Sigmoid colon (tissue), 7 donors: Measurements from ENCODE around the gene MAX. TPM values are rescaled to one million over a fixed set of nuclear protein-coding genes. Genes with fewer than 3 reads are reported as not detected.

Experiments
- DNase-seq: peaks from one replicate; pipeline ENCODE4 v3.0.0-alpha.2; 2019
- H3K27ac ChIP-seq, 4 donors: fragments of 200-600 bp; sonication (generic); one replicate each; pipeline ENCODE4 v1.5.1; 2016 to 2019; ENCODE audit warnings: mild to moderate bottlenecking in 1 of 4
- H3K27me3 ChIP-seq, 3 donors: fragments of 200-600 bp; sonication (generic); one replicate each; pipeline ENCODE4 v1.5.1; 2019; ENCODE audit warnings: mild to moderate bottlenecking in 1 of 3
- H3K36me3 ChIP-seq, 4 donors: fragments of 200-600 bp; sonication (generic); one replicate each; pipeline ENCODE4 v1.5.1; 2016 to 2019
- H3K4me1 ChIP-seq, 4 donors: fragments of 200-600 bp; sonication (generic); one replicate each; pipeline ENCODE4 v1.5.1; 2017 to 2019
- H3K4me3 ChIP-seq, 4 donors: fragments of 200-600 bp; sonication (generic); one replicate each; pipeline ENCODE4 v1.5.1; 2017 to 2019; ENCODE audit warnings: mild to moderate bottlenecking in 2 of 4, moderate library complexity in 1 of 4
- H3K9me3 ChIP-seq, 4 donors: fragments of 200-600 bp in 3 of 4; sonication (generic) in 3 of 4; one replicate each; pipeline versions ENCODE4 v1.5.1 to v1.6.1; 2013 to 2019
- CTCF ChIP-seq, 4 experiments: fragments of 450-650 bp in 3 of 4; fragments of 200-600 bp in 1 of 4; IDR thresholded peaks; one replicate each; pipeline ENCODE4 v1.5.1; 2016 to 2019; ENCODE audit warnings: antibody characterized with exemption in 4 of 4, mild to moderate bottlenecking in 3 of 4, moderate library complexity in 2 of 4
- EP300 ChIP-seq, 4 donors: sonication (generic); formaldehyde crosslinking; IDR thresholded peaks; one replicate each; pipeline ENCODE4 v1.6.1; 2017; ENCODE audit warnings: antibody characterized with exemption in 4 of 4
- POLR2A ChIP-seq, 2 donors: fragments of 450-650 bp; IDR thresholded peaks; one replicate each; pipeline ENCODE4 v1.6.1; 2016; ENCODE audit warnings: antibody characterized with exemption in 2 of 2, mild to moderate bottlenecking in 2 of 2, moderate library complexity in 2 of 2
- POLR2AphosphoS5 ChIP-seq, 4 donors: sonication (generic); formaldehyde crosslinking; IDR thresholded peaks; one replicate each; pipeline ENCODE4 v1.6.1; 2017; ENCODE audit warnings: antibody characterized with exemption in 4 of 4
- WGBS, 2 donors: extraction: QIAGEN DNeasy Blood & Tissue Kit; methylation state at CpG; one replicate each; pipeline ENCODE4 v1.1.7; 2013; 5-methylcytosine and 5-hydroxymethylcytosine counted together
- intact Hi-C: fragments of 100-400 bp; cut with DNase I; formaldehyde crosslinking; loops from one replicate; pipeline ENCODE4 v1.15.1; 2023
- polyA plus RNA-seq, 3 donors: library from polyadenylated mRNA; stranded (reverse); fragments of 200-250 nt; gene quantifications; one replicate each; pipeline ENCODE4 v1.2.3, GENCODE V29; 2013
- small RNA-seq, 3 donors: library from RNA; depleted of rRNA; stranded (forward); fragments of <200 nt; gene quantifications; one replicate each; pipeline ENCODE3, GENCODE V24; 2016
- total RNA-seq, 4 donors: library from RNA; depleted of rRNA; stranded (reverse); fragments of >200 nt; gene quantifications; one replicate each; pipeline ENCODE4 v1.1.0, GENCODE V29; 2016
- donor health status: healthy with polysubstance abuse.
- donor health status: Bipolar disorder and iron deficiency.
- donor health status: healthy.

Gene MAX
- total and polyA plus RNA-seq, 7 donors = 58.8 to 119 (median 67.4) TPM

- TF ChIP-seq CTCF (IDR thresholded peaks at IDR 0.05) (no peak), POLR2A (IDR thresholded peaks at IDR 0.05) (no peak), POLR2AphosphoS5 (IDR thresholded peaks at IDR 0.05) (no peak), EP300 (IDR thresholded peaks at IDR 0.05) (no peak)
- H3K36me3 ChIP-seq = peaks cover 6 to 37% (median 11%) of the 10 kb centered on the region in 4 donors
- no peaks in the 10 kb centered on the region for H3K9me3 ChIP-seq
- H3K27ac ChIP-seq = no peak overlapping the region
- 41 to 77% methylated on average over 3 of the region's 3 CpGs for WGBS, 2 donors
- H3K4me1 ChIP-seq = peaks cover 0 to 21% (median 7%) of the 10 kb centered on the region in 4 donors
- no peak for DNase-seq
- H3K27me3 ChIP-seq = no peaks in the 10 kb centered on the region
- no peak overlapping the region for H3K4me3 ChIP-seq
- intact Hi-C loops = loop anchor here (5.0 kb wide), 1 partner anchor 68 kb away; no protein-coding TSS in a partner anchor
These were observed 73.4 kb downstream of the MAX start for GRCh38 chr14:65028937-65029336.

GRCh38 chr14:65027127-65027799, 75.1 kb downstream of the MAX start:
- TF ChIP-seq POLR2A (IDR thresholded peaks at IDR 0.05) (no peak), EP300 (IDR thresholded peaks at IDR 0.05) (no peak)
- peaks cover 0 to 21% (median 7%) of the 10 kb centered on the region in 4 donors for H3K4me1 ChIP-seq
- H3K27me3 ChIP-seq = no peaks in the 10 kb centered on the region
- H3K9me3 ChIP-seq = no peaks in the 10 kb centered on the region
- intact Hi-C loops = loop anchor here (5.0 kb wide), 1 partner anchor 70 kb away; no protein-coding TSS in a partner anchor
- 97 to 98% methylated on average over 11 of the region's 11 CpGs for WGBS, 2 donors
- no peak for DNase-seq
- peaks cover 3 to 23% (median 9%) of the 10 kb centered on the region in 4 donors for H3K36me3 ChIP-seq
- H3K4me3 ChIP-seq = no peak overlapping the region
- H3K27ac ChIP-seq = no peak overlapping the region

GRCh38 chr14:65026526-65026925, 75.8 kb downstream of the MAX start:
- no peak for DNase-seq
- no peaks in the 10 kb centered on the region for H3K27me3 ChIP-seq
- no peak overlapping the region for H3K4me3 ChIP-seq
- peak overlapping the region; percentile 70 to 77 (median 74) for H3K27ac ChIP-seq
- peaks cover 0 to 21% (median 7%) of the 10 kb centered on the region in 4 donors for H3K4me1 ChIP-seq
- H3K9me3 ChIP-seq = no peaks in the 10 kb centered on the region
- WGBS, 2 donors = 90 to 97% methylated on average over 9 of the region's 9 CpGs
- intact Hi-C loops = loop anchor here (5.0 kb wide), 1 partner anchor 71 kb away; no protein-coding TSS in a partner anchor
- TF ChIP-seq EP300 (IDR thresholded peaks at IDR 0.05) (no peak), POLR2AphosphoS5 (IDR thresholded peaks at IDR 0.05) (no peak), CTCF (IDR thresholded peaks at IDR 0.05) (no peak), POLR2A (IDR thresholded peaks at IDR 0.05) (no peak)
- H3K36me3 ChIP-seq = peaks cover 3 to 16% (median 7%) of the 10 kb centered on the region in 4 donors

- Histone ChIP-seq H3K4me1 (peaks cover 0 to 21% (median 7%) of the 10 kb centered on the region in 4 donors), H3K27me3 (no peaks in the 10 kb centered on the region), H3K27ac (peak overlapping the region; percentile 70 to 77 (median 74)), H3K4me3 (peak overlapping the region in 2 of 4 donors; percentile 18 to 22), H3K9me3 (no peaks in the 10 kb centered on the region), H3K36me3 (peaks cover 3 to 15% (median 7%) of the 10 kb centered on the region in 4 donors)
- 14 to 61% methylated on average over 6 of the region's 6 CpGs for WGBS, 2 donors
- no peak for DNase-seq
- intact Hi-C loops = loop anchor here (5.0 kb wide), 1 partner anchor 71 kb away; no protein-coding TSS in a partner anchor
- TF ChIP-seq POLR2A (IDR thresholded peaks at IDR 0.05) (no peak), CTCF (IDR thresholded peaks at IDR 0.05) (no peak), EP300 (IDR thresholded peaks at IDR 0.05) (no peak), POLR2AphosphoS5 (IDR thresholded peaks at IDR 0.05) (peak in 1 of 4 donors; percentile 33)
These were observed 76.5 kb downstream of the MAX start for GRCh38 chr14:65025818-65026217.

Small RNA genes within 50 kb of the gene (small RNA-seq; reads per million reads assigned to genes)
- gene MIR4706 = 0 reads per million in 3 donors
- gene RNU2-14P = 0.07 to 0.12 (median 0.11) reads per million in 3 donors

Other genes starting within 250 kb of the MAX start
- 1 to 10 TPM in 3 of 4 donors, under 1 TPM in 1; 0.49 to 2.9 (median 2.2) TPM for gene SPTB, start 222.6 kb downstream of the MAX start, total RNA-seq
- gene SPTB, start 222.6 kb downstream of the MAX start, polyA plus RNA-seq = under 1 TPM in 2 of 3 donors, not detected in 1; 0.60 to 0.64 TPM
- 100 to 1,000 TPM; 110 to 161 (median 142) TPM for gene CHURC1, start 188.1 kb downstream of the MAX start, total RNA-seq
- 10 to 100 TPM; 41.8 to 46.2 (median 42.5) TPM for gene CHURC1, start 188.1 kb downstream of the MAX start, polyA plus RNA-seq
- 1 to 10 TPM in 1 of 4 donors, not detected in 3; 1.9 TPM for gene GPX2, start 159.8 kb downstream of the MAX start, total RNA-seq
- 1,000 to 10,000 TPM in 1 of 3 donors, 100 to 1,000 TPM in 2; 336 to 1,392 (median 412) TPM for gene GPX2, start 159.8 kb downstream of the MAX start, polyA plus RNA-seq
- gene RAB15, start 130.2 kb downstream of the MAX start, total RNA-seq = 10 to 100 TPM in 1 of 4 donors, 1 to 10 TPM in 3; 1.8 to 11.6 (median 4.0) TPM
- gene RAB15, start 130.2 kb downstream of the MAX start, polyA plus RNA-seq = 10 to 100 TPM; 28.9 to 31.8 (median 29.4) TPM
- gene FNTB, start 115.6 kb downstream of the MAX start, total RNA-seq = 10 to 100 TPM; 10.7 to 13.0 (median 11.9) TPM
- gene FNTB, start 115.6 kb downstream of the MAX start, polyA plus RNA-seq = 1 to 10 TPM; 6.9 to 8.4 (median 8.3) TPM